Psoas muscle (tissue), 8 donors: ENCODE measurements around the gene DMXL1. TPM values are rescaled to one million over a fixed set of nuclear protein-coding genes. Genes with fewer than 3 reads are reported as not detected.

Experiments
- ATAC-seq, 4 donors: fragments of 200-7000 bp; cut with Tn5 transposase; one replicate each; pipeline ENCODE4 v1.9.1; 2020; ENCODE audit warnings: moderate library complexity in 3 of 4, mild to moderate bottlenecking in 2 of 4
- DNase-seq, 2 donors: peaks; one replicate each; pipeline ENCODE4 v3.0.0-alpha.2; 2020
- H3K27ac ChIP-seq: fragments of 200-600 bp; one replicate; pipeline ENCODE4 v1.8.0; 2022
- H3K27me3 ChIP-seq, 3 donors: fragments of 200-600 bp in 1 of 3; one replicate each; pipeline versions ENCODE4 v1.6.1 to v1.8.0; 2013 to 2022; ENCODE audit warnings: low read length in 2 of 3, mild to moderate bottlenecking in 2 of 3, moderate library complexity in 1 of 3; ENCODE audit not compliant: insufficient read depth in 3 of 3
- H3K36me3 ChIP-seq, 2 donors: fragments of 200-600 bp in 1 of 2; one replicate each; pipeline versions ENCODE4 v1.6.1 to v1.8.0; 2013 to 2022; ENCODE audit warnings: low read depth in 1 of 2, mild to moderate bottlenecking in 1 of 2, moderate library complexity in 1 of 2; ENCODE audit not compliant: insufficient read depth in 1 of 2
- H3K4me1 ChIP-seq: fragments of 200-600 bp; one replicate; pipeline ENCODE4 v1.8.0; 2022
- H3K4me3 ChIP-seq: fragments of 200-600 bp; one replicate; pipeline ENCODE4 v1.8.0; 2022; ENCODE audit warnings: mild to moderate bottlenecking
- H3K9me3 ChIP-seq: fragments of 200-600 bp; one replicate; pipeline ENCODE4 v1.8.0; 2022
- WGBS, 3 donors: extraction: QIAGEN DNeasy Blood & Tissue Kit; methylation state at CpG; one replicate each; pipeline versions ENCODE4 v1.1.6 to v1.1.7; 2013; 5-methylcytosine and 5-hydroxymethylcytosine counted together
- intact Hi-C, 2 donors: fragments of 100-400 bp; cut with DNase I; formaldehyde crosslinking; loops; one replicate each; pipeline versions ENCODE4 v1.11.0 to v1.14.2; 2022
- polyA plus RNA-seq, 3 donors: library from polyadenylated mRNA; stranded (reverse); fragments of 200-250 nt; gene quantifications; one replicate each; pipeline ENCODE4 v1.2.3, GENCODE V29; 2013
- total RNA-seq, 4 donors: library from RNA; stranded (reverse); fragmentation: NEBNext Ultra II Directional in 2 of 4; extraction: Animal tissue kit (Norgen Biotek cat#: 25700) in 2 of 4; gene quantifications; one replicate each; pipeline versions ENCODE4 v1.2.1 to v1.2.4, GENCODE V29; 2021 to 2023
- TF ChIP-seq, protein P1 (sequence below): fragments of 200-600 bp; IDR thresholded peaks from one replicate; pipeline ENCODE4 v1.8.0; 2022; ENCODE audit warnings: antibody characterized with exemption
- donor health status: healthy with polysubstance abuse.
- donor health status: DM: no; HTN: no; CAD: no; lungs with moderate emphysema.
- donor health status: Bipolar disorder and iron deficiency.
- donor health status: healthy.
- donor health status: DM: yes; HTN: yes; CAD: no.
- donor health status: DM: no; HTN: no; CAD: no.
- donor health status: DM: no; HTN: no; CAD: no.
- donor health status: DM: yes; HTN: yes; CAD: no.

DMXL1 gene
- total and polyA plus RNA-seq, 7 donors, result 5.1 to 21.7 (median 15.7) TPM

DNA sequence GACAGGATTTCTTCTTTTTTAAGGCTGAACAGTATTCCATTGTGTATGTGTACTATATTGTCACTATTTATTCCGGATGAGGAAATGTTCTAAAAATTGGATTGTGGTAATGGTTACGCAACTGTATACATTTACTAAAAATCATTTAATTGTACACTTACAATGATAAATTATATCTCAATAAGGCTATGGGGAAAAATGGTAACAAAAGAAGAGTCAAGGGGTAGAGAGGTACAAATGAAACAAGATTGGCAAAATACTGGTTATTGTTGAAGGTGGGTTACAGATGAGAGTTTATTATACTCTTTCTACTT, 222.6 kb downstream of the DMXL1 start:
- Histone ChIP-seq H3K4me3 (no peak overlapping the region), H3K4me1 (peaks cover 8% of the 10 kb centered on the region), H3K36me3 (no peaks in the 10 kb centered on the region), H3K9me3 (no peaks in the 10 kb centered on the region), H3K27me3 (no peaks in the 10 kb centered on the region), H3K27ac (no peak overlapping the region)
- ATAC-seq (no peak), DNase-seq (no peak)
- TF ChIP-seq, protein P1, sequence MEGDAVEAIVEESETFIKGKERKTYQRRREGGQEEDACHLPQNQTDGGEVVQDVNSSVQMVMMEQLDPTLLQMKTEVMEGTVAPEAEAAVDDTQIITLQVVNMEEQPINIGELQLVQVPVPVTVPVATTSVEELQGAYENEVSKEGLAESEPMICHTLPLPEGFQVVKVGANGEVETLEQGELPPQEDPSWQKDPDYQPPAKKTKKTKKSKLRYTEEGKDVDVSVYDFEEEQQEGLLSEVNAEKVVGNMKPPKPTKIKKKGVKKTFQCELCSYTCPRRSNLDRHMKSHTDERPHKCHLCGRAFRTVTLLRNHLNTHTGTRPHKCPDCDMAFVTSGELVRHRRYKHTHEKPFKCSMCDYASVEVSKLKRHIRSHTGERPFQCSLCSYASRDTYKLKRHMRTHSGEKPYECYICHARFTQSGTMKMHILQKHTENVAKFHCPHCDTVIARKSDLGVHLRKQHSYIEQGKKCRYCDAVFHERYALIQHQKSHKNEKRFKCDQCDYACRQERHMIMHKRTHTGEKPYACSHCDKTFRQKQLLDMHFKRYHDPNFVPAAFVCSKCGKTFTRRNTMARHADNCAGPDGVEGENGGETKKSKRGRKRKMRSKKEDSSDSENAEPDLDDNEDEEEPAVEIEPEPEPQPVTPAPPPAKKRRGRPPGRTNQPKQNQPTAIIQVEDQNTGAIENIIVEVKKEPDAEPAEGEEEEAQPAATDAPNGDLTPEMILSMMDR, result no peak
- WGBS, 3 donors, result 87 to 98% (median 96%) methylated on average over 2 of the region's 2 CpGs
- intact Hi-C loops, result no loop called here

Other genes with a start within 250 kb of the DMXL1 start
- gene DTWD2, start 82.5 kb upstream of the DMXL1 start, total RNA-seq, result 1 to 10 TPM; 5.5 to 9.3 (median 6.8) TPM
- gene DTWD2, start 82.5 kb upstream of the DMXL1 start, polyA plus RNA-seq, result 1 to 10 TPM; 1.4 to 2.5 (median 2.4) TPM